Measurements from ENCODE around the gene COL27A1. TPM values are rescaled to one million over a fixed set of nuclear protein-coding genes. Genes with fewer than 3 reads are reported as not detected.

COL27A1 gene
- polyA plus RNA-seq, 1 of the 3 experiments (the other 2 are of a cell fraction), result 8.7 TPM

GRCh38 chr9:114270120-114270975 lies 115.0 kb downstream of the COL27A1 start (continued):
- TF ChIP-seq CTCF (IDR thresholded peaks at IDR 0.05) (no peak), JUND (IDR thresholded peaks at IDR 0.05) (no peak), MEF2A (IDR thresholded peaks at IDR 0.05; ENCODE audit: borderline replicate concordance, low read depth) (no peak), YY1 (IDR thresholded peaks at IDR 0.05; ENCODE audit: low read depth) (no peak), FOSL2 (IDR thresholded peaks at IDR 0.05; ENCODE audit: borderline replicate concordance, low read depth) (no peak), TEAD4 (IDR thresholded peaks at IDR 0.05; ENCODE audit: borderline replicate concordance, insufficient read depth) (no peak), NFIC (IDR thresholded peaks at IDR 0.05; ENCODE audit: borderline replicate concordance) (no peak)
- TF ChIP-seq, protein P1, sequence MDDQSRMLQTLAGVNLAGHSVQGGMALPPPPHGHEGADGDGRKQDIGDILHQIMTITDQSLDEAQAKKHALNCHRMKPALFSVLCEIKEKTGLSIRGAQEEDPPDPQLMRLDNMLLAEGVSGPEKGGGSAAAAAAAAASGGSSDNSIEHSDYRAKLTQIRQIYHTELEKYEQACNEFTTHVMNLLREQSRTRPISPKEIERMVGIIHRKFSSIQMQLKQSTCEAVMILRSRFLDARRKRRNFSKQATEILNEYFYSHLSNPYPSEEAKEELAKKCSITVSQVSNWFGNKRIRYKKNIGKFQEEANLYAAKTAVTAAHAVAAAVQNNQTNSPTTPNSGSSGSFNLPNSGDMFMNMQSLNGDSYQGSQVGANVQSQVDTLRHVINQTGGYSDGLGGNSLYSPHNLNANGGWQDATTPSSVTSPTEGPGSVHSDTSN (IDR thresholded peaks at IDR 0.05), result no peak

DNA sequence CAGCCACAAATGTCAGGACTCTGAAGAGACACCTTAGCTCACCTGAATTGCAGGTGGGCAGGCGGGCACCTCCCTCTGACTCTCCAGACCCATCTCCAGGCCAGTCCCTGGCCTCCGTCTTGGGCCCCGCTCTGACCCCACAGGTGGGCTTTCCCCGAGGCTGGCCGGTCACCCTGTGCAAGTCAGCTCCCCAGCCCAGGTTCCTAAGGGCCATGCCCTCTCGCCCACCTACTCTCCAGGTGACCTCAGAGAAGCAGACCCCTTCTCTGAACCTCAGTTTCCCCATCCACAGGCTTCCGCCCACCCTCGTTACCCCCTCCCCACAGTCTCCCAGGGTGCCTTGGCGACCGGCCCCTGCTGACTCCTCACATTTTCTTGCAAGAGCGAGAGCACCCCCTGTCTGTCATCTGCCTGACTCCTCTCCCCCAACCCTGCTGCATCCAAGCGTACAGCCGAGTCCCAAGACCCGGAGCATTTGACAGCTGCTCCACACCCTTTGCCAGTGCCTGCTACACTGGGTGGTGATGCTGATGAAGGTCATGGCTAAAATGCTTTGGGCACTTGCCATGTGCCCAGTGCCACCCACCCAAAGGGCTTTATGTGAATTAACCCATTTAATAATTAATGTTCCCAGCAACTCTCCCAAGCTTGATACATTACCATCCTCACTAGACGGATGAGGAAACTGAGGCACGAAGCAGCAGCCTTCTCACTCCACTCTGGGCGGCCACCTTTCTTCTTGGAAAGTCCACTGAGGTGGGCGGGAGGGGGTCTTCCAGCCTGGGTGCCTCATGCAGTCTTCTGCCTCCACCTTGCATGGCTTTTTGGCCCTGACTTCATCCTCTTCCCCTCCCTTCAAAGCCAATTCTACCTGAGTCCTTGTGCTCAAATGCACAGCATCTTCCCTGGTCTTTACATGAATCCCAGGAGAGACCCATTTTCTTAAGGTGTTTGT lies 116.5 kb downstream of the COL27A1 start:
- no peak overlapping the region for H2AFZ ChIP-seq (ENCODE audit: low read depth)
- H3K36me3 ChIP-seq (replicated peaks in 1 of 2; ENCODE audit: control insufficient read depth in 1 of 2, insufficient read depth in 2 of 2, low read length in 1 of 2), result no peaks in the 10 kb centered on the region
- no peak overlapping the region for H3K4me3 ChIP-seq (ENCODE audit: low read depth in 2 of 2, low read length in 1 of 2)
- H3F3A ChIP-seq (replicated peaks; ENCODE audit: insufficient read depth), result peaks cover 4% of the 10 kb centered on the region
- H3K79me2 ChIP-seq (ENCODE audit: insufficient read depth), result no peaks in the 10 kb centered on the region
- no peaks in the 10 kb centered on the region for H3K9me2 ChIP-seq
- 78% methylated on average over 18 of the region's 18 CpGs for WGBS (ENCODE audit: low lambda C conversion rate)
- no peak overlapping the region for H3K9ac ChIP-seq
- no peaks in the 10 kb centered on the region for H3K9me3 ChIP-seq
- ChIA-PET CTCF (interaction anchor here (0.6 to 16.3 kb wide), 38 partner anchors 9 to 553 kb away, joined by 3 to 186 read pairs (median 4); partner anchors contain the start of genes AMBP and COL27A1), POLR2A (no interaction called here)
- DNase-seq, result peak; percentile 78
- H3K4me2 ChIP-seq, result no peak overlapping the region
- TF ChIP-seq USF2 (IDR thresholded peaks at IDR 0.05; ENCODE audit: borderline replicate concordance, low read depth, low read length), result no peak
- TF ChIP-seq SMC3 (IDR thresholded peaks at IDR 0.05; ENCODE audit: low read depth, low read length), result peak; percentile 77
- TF ChIP-seq ZBTB33 (IDR thresholded peaks at IDR 0.05; ENCODE audit: borderline replicate concordance, low read depth), result no peak
- TF ChIP-seq RAD21 (IDR thresholded peaks at IDR 0.05; ENCODE audit: low read length), result peak; percentile 80
- peak; percentile 55 for TF ChIP-seq CTCF (IDR thresholded peaks at IDR 0.05)
- TF ChIP-seq MXI1 (IDR thresholded peaks at IDR 0.05; ENCODE audit: low read depth, low read length), result no peak
- no peaks in the 10 kb centered on the region for H4K20me1 ChIP-seq (ENCODE audit: insufficient read depth)
- H3K27me3 ChIP-seq (ENCODE audit: insufficient read depth), result no peaks in the 10 kb centered on the region
- H3K27ac ChIP-seq (ENCODE audit: low read depth in 2 of 2, low read length in 1 of 2), result no peak overlapping the region
- H3K4me1 ChIP-seq (ENCODE audit: control insufficient read depth in 1 of 2, insufficient read depth in 2 of 2, low read depth in 1 of 2, low read length in 1 of 2), result peaks cover 0 to 3% of the 10 kb centered on the region in 2 experiments; a peak in 1 of 4 replicates
